ENCODE results near the gene C9orf50. TPM values are rescaled to one million over a fixed set of nuclear protein-coding genes. Genes with fewer than 3 reads are reported as not detected.

Gene C9orf50
- total RNA-seq, 1 donor: 0.36 TPM

DNA sequence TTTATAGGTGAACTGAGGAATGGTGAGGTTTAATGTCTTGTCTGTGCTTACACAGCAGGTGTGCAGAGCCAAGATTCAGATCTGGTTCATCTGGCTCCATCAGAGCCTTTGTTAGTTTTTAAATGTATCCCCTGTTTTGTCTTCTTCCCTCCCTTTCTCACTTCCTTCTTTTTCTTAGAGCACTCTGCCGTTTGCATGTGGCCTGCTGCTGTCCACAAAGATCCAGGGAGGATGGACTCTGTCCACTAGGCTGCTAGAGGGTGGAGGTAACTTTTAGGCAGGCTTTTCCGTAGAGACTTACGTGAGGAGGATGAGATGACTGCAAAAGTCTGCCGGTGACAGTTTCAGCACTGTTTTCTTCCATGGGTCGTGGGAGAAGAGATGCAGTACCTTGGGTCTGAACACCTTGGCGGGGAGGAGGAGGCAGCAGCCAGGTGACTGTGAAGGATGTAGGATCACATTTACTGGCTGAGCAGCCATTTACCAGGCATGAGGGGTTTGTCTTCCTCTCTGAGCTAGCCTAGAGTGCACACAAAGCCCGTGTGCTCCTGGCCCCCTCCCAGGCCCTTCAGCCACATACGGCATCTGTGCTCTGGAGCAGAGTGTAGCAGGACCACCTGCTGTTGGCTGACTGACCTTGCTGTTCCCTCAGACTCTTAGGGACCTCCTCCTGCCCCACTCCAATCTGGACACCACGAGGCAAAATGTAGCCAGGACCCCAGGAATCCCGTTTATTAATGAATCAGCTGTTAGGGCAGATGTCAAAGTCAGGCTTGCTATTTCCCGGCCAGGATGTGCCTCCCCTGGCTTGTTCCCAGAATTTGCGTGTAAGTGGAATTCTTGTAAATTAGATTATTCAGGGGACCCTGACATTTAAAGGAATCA lies 6.9 kb upstream of the C9orf50 start:
- Histone ChIP-seq H3K27ac (ENCODE audit: low read depth, low read length) (peak overlapping the region; percentile 95), H3K4me1 (ENCODE audit: insufficient read depth, low read length) (peaks cover 76% of the 10 kb centered on the region)

DNA sequence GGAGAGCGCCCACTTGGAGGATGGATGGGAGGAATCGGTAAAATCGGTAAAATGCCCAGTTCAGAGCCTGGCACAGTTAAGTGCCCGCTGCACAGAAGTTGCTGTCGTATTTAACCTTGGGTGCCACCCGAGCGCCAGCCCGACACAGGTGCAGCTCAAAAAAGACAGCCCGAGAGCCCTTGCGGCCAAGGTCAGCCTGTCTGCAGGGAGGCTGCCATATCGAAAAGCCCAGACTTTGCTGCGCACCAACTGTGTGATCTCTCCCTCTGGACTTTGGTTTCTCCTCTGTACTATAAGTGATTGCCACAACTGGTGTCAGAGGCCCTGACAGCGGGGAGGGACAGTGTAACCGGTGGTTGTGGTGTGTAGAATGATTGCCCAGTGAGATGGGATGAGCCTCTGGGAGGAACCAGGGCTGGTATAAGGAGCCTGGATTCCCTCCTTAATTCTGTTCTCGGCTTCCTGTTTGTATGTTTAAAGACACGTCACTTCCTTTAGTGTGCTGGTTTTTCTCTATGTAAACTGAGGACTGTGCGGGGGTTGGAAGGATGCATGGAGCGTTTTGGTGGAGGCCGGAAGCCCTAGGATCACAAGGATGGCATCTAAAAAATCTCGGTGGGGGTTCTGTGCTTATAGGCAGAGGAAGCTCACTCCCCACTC lies 5.9 kb upstream of the C9orf50 start:
- peak; percentile 90 for DNase-seq (ENCODE audit: insufficient read length, low spot score, missing footprints)
- H3K4me2 ChIP-seq (ENCODE audit: insufficient read depth, low read length): peak overlapping the region; percentile 97
- TF ChIP-seq, protein P1, sequence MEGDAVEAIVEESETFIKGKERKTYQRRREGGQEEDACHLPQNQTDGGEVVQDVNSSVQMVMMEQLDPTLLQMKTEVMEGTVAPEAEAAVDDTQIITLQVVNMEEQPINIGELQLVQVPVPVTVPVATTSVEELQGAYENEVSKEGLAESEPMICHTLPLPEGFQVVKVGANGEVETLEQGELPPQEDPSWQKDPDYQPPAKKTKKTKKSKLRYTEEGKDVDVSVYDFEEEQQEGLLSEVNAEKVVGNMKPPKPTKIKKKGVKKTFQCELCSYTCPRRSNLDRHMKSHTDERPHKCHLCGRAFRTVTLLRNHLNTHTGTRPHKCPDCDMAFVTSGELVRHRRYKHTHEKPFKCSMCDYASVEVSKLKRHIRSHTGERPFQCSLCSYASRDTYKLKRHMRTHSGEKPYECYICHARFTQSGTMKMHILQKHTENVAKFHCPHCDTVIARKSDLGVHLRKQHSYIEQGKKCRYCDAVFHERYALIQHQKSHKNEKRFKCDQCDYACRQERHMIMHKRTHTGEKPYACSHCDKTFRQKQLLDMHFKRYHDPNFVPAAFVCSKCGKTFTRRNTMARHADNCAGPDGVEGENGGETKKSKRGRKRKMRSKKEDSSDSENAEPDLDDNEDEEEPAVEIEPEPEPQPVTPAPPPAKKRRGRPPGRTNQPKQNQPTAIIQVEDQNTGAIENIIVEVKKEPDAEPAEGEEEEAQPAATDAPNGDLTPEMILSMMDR (IDR thresholded peaks at IDR 0.05; ENCODE audit: extremely low read depth, low read depth, low read length): no peak
- H4K20me1 ChIP-seq (ENCODE audit: insufficient read depth, low read length): peaks cover 46% of the 10 kb centered on the region
- peak overlapping the region; percentile 78 for H3K4me3 ChIP-seq (ENCODE audit: insufficient read depth, low read length)
- peak overlapping the region; percentile 95 for H3K27ac ChIP-seq (ENCODE audit: low read depth, low read length)
- peaks cover 65% of the 10 kb centered on the region for H3K4me1 ChIP-seq (ENCODE audit: insufficient read depth, low read length)
- peaks cover 58% of the 10 kb centered on the region for H3K79me2 ChIP-seq (ENCODE audit: insufficient read depth, low read length)
- no peaks in the 10 kb centered on the region for H3K9me3 ChIP-seq (ENCODE audit: low read depth, low read length)
- H2AFZ ChIP-seq (ENCODE audit: low read length): peak overlapping the region; percentile 58
- no peaks in the 10 kb centered on the region for H3K27me3 ChIP-seq (ENCODE audit: insufficient read depth, low read length)
- H3K36me3 ChIP-seq (ENCODE audit: insufficient read depth, low read length): peaks cover 11% of the 10 kb centered on the region

More for the DNA sequence above, 6.9 kb upstream of the C9orf50 start:
- H3K4me2 ChIP-seq (ENCODE audit: insufficient read depth, low read length): peak overlapping the region; percentile 97
- peaks cover 56% of the 10 kb centered on the region for H4K20me1 ChIP-seq (ENCODE audit: insufficient read depth, low read length)
- no peak overlapping the region for H2AFZ ChIP-seq (ENCODE audit: low read length)
- H3K9me3 ChIP-seq (ENCODE audit: low read depth, low read length): no peaks in the 10 kb centered on the region
- no peaks in the 10 kb centered on the region for H3K27me3 ChIP-seq (ENCODE audit: insufficient read depth, low read length)
- no peak for DNase-seq (ENCODE audit: insufficient read length, low spot score, missing footprints)
- peaks cover 19% of the 10 kb centered on the region for H3K36me3 ChIP-seq (ENCODE audit: insufficient read depth, low read length)
- H3K79me2 ChIP-seq (ENCODE audit: insufficient read depth, low read length): peaks cover 68% of the 10 kb centered on the region
- peak overlapping the region; percentile 78 for H3K4me3 ChIP-seq (ENCODE audit: insufficient read depth, low read length)
- TF ChIP-seq, protein P1 (IDR thresholded peaks at IDR 0.05; ENCODE audit: extremely low read depth, low read depth, low read length): no peak

DNA sequence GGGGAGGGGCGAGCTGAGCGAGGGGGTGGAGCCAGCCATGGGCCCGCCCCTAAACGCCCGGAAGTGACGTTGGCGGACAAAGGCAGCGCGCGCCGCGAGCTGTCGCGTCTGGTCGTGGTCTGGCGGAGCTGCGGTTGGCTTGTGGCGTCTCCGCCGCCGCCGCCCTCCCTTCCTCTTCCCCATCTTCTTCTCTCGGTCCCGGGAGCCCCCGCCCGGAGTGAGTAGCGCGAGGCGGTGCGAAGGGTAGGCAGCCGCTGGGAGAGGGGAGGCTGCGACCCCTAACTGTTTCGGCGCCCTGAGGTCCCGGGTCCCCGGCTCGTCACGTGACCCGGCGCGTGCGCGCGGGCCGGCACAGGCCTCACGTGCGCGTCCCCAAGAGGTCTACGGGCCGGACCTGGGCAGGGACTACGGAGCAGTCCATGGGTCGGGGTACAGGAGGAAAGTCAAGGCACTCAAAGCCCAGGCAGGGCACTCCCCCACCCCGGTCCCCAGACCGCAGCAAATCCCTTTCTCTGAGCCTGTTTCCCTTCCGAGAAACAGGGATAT lies 5.3 kb upstream of the C9orf50 start, which contains the start of gene NTMT1:
TSS of gene NTMT1 (plus strand) at position 85 of the 546 bp plus-strand sequence. CDS start 6,541 bp downstream, outside the sequence.
- H3K79me2 ChIP-seq (ENCODE audit: insufficient read depth, low read length): peaks cover 52% of the 10 kb centered on the region
- peak; percentile 97 for DNase-seq (ENCODE audit: insufficient read length, low spot score, missing footprints)
- H4K20me1 ChIP-seq (ENCODE audit: insufficient read depth, low read length): peaks cover 40% of the 10 kb centered on the region
- H3K27ac ChIP-seq (ENCODE audit: low read depth, low read length): peak within 1 kb of the TSS; percentile 95
- H3K4me3 ChIP-seq (ENCODE audit: insufficient read depth, low read length): peak within 1 kb of the TSS; percentile 78
- TF ChIP-seq, protein P1 (IDR thresholded peaks at IDR 0.05; ENCODE audit: extremely low read depth, low read depth, low read length): no peak
- peaks cover 11% of the 10 kb centered on the region for H3K36me3 ChIP-seq (ENCODE audit: insufficient read depth, low read length)
- H3K4me2 ChIP-seq (ENCODE audit: insufficient read depth, low read length): peak within 1 kb of the TSS; percentile 97
- H3K9me3 ChIP-seq (ENCODE audit: low read depth, low read length): no peaks in the 10 kb centered on the region
- H3K27me3 ChIP-seq (ENCODE audit: insufficient read depth, low read length): no peaks in the 10 kb centered on the region
- peaks cover 59% of the 10 kb centered on the region for H3K4me1 ChIP-seq (ENCODE audit: insufficient read depth, low read length)
- peak within 1 kb of the TSS; percentile 58 for H2AFZ ChIP-seq (ENCODE audit: low read length)
